HG03103 (cell line): ENCODE results near the gene DCLRE1C.
"Not testable (repeated sequence)": the region's sequence is repeated elsewhere in the genome, so short reads cannot be mapped to it uniquely, and the experiment has no call there.

Experiments
- ATAC-seq: cut with Tn5 transposase; IDR thresholded peaks from one replicate; pipeline ENCODE4 v1.9.1; 2021; ENCODE audit warnings: low read depth; ENCODE audit not compliant: unreplicated experiment

The DCLRE1C gene

DNA sequence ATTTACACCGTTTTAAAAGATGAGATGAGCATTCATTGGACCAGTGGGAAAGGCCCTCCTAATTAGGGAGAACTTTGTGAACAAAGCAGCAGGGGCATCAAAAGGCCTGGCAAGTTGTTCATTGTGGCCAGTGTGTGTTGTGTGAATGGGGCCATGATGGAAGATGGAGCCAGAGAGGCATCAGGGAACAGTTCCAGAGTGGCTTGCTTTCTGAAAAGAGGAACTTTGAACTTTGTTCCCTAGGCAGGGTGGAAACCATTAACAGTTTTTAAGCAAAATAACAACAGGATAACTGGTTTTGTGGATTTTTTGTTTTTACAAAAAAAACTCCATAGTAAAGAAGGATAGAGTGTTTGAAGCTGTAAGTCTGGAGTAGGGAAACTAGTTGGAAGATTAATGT is 62.7 kb downstream of the DCLRE1C start:
- ATAC-seq, result no peak

DNA sequence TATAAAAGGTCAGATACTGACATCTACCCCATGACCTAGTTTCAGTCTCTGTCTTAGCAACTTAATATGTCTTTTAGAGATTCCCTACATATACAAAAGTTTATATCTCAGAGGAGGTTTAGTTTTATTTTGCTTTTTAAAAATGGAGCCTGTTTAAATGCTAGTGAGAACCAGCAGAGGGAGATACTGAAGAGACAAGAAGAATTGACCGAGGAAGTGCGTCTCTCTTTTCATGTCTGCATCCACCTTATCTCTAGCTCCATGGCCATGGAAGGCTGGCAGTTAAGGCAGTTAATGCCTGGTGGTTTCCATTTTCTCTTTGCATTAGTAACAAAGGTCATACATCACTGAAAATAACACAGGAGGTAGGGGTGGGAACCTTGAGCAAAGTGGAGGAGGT is 64.6 kb downstream of the DCLRE1C start:
- ATAC-seq, result no peak

DNA sequence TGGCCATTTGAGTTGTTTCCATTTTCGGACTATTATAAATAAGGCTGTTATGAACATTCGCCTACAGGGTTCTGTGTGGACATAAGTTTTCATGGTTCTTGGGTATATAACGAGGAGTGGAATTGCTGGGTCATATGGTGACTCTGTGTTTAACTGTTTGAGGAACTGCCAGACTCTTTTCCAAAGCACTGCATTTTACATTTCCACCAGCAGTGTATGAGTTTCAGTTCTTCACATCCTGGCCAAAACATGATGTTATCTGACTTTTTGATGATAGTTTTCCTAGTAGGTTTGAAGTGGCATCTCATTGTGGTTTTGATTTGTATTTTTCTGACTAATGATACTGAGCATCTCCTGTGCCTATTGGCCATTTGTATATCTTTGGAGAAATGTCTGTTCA is 69.8 kb downstream of the DCLRE1C start:
- ATAC-seq, result no peak

DNA sequence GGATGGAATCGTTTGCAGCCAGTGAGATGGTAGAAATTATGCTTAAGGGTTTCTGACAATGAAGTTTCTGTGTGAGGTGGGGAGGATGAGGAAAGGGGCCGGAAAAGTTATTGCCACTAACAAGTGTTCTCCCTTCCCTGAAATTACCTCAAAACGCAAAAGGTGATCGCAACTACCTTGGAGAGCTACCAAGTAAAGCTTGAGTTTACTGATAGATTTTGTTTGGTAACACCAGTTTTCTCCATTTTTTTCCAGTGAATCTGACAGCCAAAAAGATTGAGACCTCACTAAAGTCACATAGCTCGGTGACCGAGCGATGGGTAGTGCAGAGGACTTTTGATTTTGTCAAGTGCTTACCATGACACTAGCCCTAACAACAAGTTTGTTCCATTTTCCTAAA is 73.7 kb downstream of the DCLRE1C start:
- ATAC-seq, result no peak

DNA sequence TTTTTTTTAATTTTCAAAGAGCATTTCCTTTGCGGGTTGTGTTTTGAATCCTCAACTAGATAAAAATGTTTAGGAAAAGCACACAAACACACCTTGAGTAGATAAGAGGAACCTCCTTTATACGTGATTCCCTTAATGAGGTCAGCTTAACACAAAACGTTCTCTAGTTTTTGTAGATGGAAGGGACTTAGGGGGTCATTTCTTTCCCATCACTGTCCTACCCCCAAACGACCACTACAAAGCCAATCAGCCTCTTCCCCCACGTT is 74.0 kb downstream of the DCLRE1C start:
- no peak for ATAC-seq

DNA sequence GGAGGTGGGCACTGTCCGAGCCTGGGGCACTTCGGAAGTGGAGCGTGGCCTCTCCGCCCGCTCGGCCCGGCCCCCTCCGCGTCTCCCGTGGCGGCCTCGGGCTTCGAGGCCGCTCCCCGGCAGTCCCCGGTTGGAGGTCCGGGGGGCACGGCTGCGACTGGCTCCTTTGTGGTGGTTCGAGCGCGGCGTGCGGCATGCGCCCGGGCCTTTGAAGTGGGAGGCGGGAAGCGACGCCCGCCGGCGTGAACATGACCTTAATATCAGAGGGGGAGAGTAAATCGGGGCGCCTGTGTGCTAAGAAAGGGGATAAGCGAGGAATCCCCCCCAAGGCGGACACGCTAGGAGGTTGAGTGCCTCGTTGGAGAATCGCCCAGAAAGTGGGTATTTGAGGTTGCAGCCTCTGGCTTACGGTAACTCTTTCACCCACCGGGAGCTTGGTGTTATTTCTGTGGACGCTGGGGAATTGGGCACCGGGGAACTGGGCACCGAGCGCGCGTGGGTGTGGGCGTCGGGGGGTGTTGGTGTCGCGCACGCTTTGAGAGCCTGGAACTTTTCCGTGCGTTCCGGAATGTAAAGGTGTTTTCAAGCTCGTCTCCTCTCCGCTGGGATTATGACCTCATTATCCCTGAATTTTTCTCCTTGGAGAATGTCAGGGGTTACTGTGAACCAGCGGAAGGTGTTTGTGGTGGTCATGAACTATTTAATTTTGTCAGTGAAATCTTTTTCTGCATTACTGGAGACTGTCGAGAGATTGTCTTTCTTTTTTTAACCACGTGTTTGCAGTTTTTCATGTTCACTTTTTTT is 74.6 kb downstream of the DCLRE1C start:
- peak; percentile 10 for ATAC-seq

DNA sequence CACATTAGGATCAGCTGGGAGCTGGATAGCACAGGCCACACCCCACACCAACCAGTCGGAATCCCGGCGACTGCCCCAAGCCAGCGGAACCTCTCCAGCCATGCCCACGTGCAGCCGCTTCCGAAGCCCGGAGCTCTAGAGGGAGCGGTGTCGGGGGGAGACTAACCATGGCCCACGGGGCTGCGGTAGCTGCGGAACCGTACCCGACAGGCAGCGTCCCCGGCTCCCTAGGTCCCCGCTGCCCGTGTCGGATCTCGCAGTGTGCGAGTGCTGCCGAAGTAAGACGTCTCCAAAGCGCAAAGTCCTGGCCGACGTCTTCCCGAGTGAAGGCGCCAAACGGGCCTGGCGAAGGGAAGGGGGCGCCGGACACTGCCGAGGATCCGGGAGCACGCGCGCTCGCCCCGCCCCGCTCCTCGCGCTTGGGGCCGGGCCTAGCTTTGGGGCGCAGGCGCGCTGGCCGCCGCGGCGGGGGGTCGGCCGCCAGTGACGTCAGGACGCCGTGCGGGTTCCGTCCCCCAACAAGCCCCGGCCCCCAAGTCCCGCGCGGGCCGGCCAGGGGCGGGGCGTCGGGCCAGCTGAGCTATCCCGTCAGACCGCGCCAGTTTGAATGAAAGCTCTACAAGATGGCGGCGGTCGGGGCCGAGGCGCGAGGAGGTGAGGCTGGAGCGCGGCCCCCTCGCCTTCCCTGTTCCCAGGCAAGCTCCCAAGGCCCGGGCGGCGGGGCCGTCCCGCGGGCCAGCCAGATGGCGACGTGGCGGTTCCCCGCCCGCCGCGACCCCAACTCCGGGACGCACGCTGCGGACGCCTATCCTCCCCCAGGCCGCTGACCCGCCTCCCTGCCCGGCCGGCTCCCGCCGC is 75.4 kb downstream of the DCLRE1C start, which contains the start of gene SUV39H2:
Gene SUV39H2 (plus strand): TSS at position 601 of the 858 bp plus-strand sequence. CDS start 23 bp downstream, at position 624.
- peak; percentile 85 for ATAC-seq

DNA sequence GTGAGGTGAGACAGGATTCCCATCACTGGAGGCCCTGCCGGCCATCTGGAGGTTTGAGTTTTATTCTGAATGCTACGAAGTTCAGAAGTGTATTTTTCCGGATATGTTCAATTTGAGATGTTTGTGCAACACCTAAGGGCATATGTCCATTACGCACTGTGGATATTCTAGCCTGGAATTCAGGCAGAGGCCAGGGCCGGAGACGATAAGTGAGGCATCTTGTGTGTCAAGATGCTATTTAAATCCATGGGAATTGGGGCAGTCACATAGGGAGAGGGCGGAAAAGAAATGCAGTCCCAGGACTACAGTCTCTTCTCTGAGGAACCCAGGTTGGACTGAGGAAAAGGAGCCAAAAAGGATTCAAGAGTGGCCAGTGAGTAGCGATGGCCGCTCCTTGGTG is 77.1 kb downstream of the DCLRE1C start:
- no peak for ATAC-seq

DNA sequence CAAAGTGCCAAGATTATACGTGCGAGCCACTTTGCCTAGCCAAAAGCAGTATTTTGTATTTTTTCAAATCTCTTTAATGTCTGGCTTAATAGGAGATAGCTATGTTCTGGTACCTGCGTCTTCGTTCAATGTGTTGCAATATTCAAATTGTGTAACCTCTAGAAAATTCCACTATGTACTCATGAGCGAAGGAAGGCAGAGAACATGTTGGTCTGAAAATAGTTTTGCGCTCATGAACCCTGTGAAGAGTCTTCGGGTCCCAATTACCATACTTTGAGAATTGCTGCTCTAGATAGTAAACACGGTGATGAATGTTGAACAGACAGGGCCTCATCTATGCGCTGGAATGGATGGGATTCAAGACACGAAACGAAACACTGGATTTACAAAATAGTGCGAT is 78.0 kb downstream of the DCLRE1C start:
- ATAC-seq, result no peak

DNA sequence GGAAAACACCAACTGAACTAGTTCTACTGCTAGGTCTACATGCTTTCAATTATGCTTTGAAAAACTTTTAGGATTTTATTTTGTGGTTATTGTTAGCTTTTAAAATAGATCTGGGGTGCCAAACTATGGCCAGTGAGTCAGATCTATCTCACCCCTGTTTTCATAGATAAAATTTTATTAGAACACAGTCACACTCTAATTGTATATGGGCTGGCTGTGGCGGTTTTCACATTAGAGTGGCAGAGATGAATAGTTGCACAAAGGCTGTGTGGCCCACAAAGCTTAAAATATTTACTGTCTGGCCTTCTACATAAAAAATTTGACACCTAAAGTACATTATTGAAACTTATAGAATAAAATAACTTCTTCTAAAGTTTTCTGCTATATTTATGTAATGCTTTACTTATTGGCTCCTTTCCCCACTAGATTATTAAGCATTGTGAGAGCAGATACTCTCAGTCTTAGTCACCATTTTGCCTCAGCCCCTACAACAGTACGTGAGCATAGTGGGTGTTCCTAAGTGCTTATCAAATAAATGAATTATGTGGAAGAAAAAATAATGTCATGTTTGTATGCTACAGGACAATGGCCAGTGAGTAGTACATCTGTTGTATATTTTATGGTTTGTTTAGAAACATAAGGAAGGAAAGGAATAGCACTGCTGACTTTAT is 80.7 kb downstream of the DCLRE1C start:
- ATAC-seq, result peak; percentile 42

DNA sequence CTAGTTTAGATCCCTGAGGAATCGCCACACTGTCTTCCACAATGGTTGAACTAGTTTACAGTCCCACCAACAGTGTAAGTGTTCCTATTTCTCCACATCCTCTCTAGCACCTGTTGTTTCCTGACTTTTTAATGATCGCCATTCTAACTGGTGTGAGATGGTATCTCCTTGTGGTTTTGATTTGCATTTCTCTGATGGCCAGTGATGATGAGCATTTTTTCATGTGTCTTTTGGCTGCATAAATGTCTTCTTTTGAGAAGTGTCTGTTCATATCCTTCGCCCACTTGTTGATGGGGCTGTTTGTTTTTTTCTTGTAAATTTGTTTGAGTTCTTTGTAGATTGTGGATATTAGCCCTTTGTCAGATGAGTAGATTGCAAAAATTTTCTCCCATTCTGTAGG is 89.0 kb downstream of the DCLRE1C start:
- ATAC-seq, result not testable (repeated sequence)

DNA sequence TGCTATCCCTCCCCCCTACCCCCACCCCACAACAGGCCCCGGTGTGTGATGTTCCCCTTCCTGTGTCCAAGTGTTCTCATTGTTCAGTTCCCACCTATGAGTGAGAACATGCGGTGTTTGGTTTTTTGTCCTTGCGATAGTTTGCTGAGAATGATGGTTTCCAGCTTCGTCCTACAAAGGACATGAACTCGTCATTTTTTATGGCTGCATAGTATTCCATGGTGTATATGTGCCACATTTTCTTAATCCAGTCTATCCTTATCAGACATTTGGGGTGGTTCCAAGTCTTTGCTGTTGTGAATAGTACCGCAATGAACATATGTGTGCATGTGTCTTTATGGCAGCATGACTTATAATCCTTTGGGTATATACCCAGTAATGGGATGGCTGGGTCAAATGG is 89.4 kb downstream of the DCLRE1C start:
- ATAC-seq, result not testable (repeated sequence)

DNA sequence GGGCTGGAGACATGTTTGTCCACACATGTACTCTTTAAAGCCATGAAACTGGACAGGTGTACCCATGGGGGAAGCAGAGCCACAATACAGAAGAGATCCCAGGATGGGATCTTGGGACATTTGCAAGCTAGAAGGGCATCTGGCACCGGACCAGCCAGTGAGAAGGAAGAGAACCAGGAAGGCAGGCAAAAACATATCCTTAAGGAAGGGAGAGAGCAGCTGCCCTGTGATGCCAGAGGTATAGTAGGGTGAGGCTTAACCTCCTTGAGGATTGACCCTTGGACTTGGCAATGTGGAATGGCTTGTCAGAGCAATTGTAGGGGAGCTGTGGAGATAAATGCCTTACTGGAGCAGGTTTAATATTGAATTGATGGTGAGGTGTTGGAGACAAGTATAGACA is 93.1 kb downstream of the DCLRE1C start:
- ATAC-seq, result no peak

DNA sequence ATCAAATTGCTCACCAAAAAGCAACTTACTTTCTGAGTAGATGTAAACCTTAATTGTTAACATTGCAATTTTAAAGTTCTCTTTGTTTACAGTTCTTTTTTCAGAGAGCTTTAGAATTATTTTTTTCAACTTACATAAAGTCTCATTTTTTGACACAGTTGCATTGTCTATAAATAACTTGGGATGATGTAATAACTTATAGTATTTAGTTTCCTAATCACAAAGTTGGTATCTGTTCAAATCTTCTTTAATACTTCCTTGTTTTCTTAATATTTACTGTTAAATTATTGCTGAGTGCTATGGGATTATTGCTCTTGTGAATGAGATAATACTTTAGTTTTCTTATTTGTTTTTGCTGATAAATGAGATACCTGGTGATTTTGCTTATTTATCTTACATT is 94.1 kb downstream of the DCLRE1C start:
- no peak for ATAC-seq

DNA sequence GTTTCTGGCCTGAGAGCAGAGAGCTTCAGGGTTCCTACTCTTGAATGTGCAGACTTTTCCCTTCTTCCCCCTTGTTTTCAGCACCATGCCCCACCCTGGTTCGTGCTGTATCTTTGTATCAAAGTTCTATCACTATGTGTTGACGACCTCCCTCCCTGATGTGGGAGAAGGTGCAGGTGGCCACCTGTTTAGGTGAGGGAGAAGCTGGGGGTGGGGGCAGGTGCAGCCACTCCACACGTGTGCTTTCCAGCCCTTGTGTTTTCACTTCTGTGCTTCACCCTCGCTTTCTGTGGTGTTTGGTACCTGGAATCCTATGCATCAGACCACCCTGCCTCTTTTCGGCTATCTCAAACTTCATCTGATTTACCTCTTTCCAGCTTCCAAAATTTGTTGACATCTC is 94.9 kb downstream of the DCLRE1C start:
- no peak for ATAC-seq

DNA sequence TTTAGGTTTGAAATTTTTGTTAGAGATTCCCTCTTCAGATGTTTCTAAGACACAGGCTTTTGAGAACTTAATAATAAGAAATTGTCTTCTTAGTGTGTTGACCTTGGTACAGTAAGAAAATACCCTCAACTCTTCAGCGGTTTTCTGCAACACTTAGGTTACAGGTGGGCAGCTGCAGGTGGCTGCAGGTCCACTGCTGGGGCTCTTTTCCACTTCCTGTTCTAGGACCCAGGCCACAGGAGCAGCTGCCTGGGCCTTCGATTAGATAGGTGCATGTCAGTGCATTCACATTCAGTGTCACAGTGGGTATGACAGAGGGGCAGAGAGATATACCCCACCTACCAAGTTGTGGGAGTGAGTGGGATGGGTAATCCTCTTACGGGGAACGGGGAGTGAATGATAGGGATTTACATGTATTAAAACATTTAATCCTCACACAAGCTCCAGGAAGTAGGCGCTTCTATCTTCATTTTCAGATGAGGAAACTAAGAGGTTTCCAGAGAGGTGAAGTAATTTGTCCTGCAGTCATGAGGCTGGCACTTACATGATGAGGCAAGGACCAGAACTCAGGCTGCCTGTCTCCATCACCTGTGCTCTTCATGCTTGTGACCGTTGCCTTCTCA is 95.4 kb downstream of the DCLRE1C start:
- no peak for ATAC-seq

DNA sequence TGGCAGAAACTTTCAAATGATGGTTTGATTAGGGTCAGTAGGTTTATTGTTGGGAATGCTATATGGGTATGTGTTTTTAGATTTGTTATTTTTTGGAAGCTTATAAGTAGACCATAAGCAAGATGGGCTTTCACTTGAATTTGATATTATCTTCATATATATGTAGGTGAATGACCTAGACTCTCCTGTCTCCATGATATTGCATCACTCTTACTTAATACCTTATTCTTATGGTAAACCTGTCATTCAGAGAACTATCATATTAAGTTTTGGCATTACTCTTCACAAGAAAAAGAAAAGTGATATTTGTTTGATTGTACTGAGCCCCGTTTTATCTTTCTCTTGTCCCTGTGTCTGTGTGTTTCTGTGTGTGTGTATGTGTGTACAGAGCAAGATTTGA is 98.4 kb downstream of the DCLRE1C start:
- no peak for ATAC-seq

DNA sequence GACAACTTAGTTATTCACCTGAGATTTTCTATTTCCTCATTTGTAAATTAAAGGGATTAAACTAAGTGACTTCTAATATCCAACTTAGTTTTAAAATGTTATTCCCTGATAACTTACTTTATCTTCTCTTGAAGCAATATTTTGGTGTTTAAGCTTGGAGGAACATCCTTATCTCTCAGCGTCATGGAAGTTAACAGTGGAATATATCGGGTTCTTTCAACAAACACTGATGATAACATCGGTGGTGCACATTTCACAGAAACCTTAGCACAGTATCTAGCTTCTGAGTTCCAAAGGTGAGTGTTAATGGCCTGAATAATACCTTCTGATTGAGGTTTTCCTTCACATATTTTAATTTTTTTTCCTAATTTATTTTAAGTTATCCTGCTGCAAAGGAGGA is 101.7 kb downstream of the DCLRE1C start:
- no peak for ATAC-seq
